ENCODE data around the gene PEPD.

Gene PEPD

DNA sequence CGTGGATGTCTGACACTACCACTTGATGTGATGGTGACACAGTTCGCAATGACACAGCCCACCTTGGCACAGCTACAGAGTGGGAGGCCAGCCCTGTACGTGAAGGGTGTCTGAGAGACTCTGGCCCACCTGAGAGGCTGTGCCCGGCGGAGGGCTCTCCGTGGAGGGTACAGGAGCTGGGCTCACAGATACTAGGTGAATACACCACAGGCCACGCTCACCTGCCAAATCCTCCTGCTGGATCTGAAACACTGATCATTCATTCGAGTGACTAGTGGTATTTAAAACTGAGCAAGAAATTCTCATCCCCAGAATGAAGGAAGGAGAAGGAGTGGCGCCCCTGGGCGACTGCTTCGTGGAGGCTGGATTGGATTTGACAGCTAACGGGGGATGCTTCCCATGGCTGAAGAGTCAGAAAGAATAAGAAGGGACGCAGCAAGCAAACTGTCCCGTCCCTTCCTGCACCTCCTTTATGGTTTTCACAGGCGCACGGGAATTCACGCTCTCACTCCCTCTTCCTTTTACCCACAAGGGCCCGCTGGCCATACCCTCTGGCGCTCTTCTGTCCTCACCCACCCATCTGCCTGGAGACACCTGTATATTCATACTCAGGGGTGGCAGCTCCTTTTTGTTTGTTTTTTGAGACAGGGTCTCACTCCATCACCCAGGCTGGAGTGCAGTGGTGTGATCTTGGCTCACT is 123.1 kb downstream of the PEPD start:
- no peak overlapping the region for H2AFZ ChIP-seq (ENCODE audit: low read depth, low read length)
- no peak overlapping the region for H3K4me3 ChIP-seq (ENCODE audit: low read length)
- H3K4me1 ChIP-seq (ENCODE audit: insufficient read depth, low read length) = peaks cover 3% of the 10 kb centered on the region
- H3K27me3 ChIP-seq (ENCODE audit: insufficient read depth, low read length) = no peaks in the 10 kb centered on the region
- no peaks in the 10 kb centered on the region for H3K36me3 ChIP-seq (ENCODE audit: insufficient read depth, low read length)
- no peaks in the 10 kb centered on the region for H3K9me3 ChIP-seq (ENCODE audit: low read length)

DNA sequence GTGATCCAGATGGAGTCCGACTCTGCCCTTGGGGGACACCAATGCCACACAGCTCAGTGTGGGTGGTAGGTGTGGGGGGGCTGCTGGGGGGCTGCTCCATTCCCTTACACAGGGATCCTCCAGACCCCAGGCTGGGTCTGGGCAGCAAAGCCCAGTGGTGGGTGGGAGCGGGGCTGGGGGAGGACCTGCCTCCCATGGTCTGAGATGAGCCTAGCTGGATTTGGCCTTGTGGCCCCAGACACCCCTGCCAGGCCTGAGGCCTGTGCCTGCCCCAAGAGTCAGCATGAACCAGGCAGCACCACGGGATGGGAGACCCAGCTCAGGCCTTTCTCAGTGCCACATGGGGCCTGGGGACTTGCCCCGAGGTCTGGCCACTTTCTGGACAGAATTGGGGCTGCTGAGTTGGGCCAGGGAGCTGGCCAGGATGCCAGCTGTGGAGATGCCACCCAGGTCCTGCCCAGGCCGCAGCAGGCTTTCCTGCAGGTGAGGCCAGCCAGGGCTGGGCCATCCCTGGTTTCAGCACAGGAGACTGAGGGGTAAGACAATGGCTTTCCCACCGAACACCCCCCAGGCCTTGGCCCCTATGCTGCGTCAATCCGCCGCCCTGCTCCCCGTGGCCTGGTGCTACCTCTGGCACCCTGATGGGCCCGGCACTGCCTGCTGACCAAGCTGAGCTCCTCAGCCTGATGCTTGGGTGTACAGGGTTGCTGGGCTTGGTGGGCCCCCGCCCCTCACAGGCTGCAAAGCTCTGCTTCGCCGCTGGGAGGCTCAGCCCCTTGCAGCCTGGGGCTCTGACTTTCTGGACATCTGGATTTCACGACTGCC is 123.8 kb downstream of the PEPD start:
- Histone ChIP-seq H3K4me1 (ENCODE audit: insufficient read depth, low read length) (peaks cover 3% of the 10 kb centered on the region), H3K4me3 (ENCODE audit: low read length) (no peak overlapping the region), H3K9me3 (ENCODE audit: low read length) (no peaks in the 10 kb centered on the region), H3K36me3 (ENCODE audit: insufficient read depth, low read length) (no peaks in the 10 kb centered on the region), H2AFZ (ENCODE audit: low read depth, low read length) (no peak overlapping the region), H3K27me3 (ENCODE audit: insufficient read depth, low read length) (no peaks in the 10 kb centered on the region)

GRCh38 chr19:33396701-33397535 is 124.7 kb downstream of the PEPD start:
- Histone ChIP-seq H3K36me3 (ENCODE audit: insufficient read depth, low read length) (no peaks in the 10 kb centered on the region), H3K4me3 (ENCODE audit: low read length) (no peak overlapping the region), H2AFZ (ENCODE audit: low read depth, low read length) (no peak overlapping the region), H3K4me1 (ENCODE audit: insufficient read depth, low read length) (peaks cover 3% of the 10 kb centered on the region), H3K27me3 (ENCODE audit: insufficient read depth, low read length) (no peaks in the 10 kb centered on the region), H3K9me3 (ENCODE audit: low read length) (no peaks in the 10 kb centered on the region)

DNA sequence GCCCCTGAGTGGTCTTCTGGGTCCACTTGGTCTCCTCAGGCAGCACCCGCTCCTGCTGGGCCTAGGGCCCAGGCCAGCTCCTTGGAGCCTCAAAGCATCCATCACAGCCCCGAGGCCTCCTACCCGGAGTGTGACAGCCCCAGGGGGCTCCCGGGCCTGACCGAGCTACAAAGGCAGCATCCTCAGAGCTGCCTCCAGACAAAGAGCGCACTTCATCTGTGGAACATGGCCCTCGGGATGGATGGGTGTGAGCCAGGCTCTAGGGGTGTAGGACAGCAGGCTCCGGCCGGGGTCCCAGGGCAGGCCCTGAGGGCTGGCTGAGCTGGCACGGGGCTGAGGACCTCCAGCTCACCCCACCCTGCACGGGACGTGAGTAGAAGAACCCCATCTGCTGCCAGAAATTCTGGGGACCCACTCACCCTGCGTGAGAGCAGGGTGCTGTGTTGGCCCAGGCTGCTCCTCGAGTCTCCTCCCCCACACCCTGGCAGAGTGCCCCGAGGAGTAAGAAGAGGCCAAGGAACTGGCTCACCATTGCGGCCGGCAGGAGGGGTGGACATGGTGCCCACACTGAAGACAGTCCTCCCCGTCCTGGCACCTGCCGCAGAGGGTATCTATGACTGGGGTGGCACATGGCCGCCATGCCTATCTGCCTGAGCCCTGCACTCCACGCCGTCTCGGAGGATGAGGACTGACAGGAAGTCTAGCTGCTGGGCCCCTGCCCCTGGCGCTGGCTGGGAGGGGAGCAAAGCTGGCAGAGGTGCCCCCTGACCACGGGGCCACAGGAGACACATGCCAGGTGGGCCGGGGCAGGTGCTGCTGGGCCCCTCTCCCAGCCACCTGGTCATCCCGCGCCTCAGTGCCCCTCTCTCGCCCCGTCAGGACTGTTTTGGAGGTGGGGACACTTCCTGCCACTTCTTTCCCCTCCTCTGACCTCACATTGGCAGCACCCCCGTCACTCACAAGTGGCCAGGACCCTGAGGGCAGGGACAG is 125.7 kb downstream of the PEPD start:
- H3K9me3 ChIP-seq (ENCODE audit: low read length) = no peaks in the 10 kb centered on the region
- H3K4me3 ChIP-seq (ENCODE audit: low read length) = no peak overlapping the region
- H3K36me3 ChIP-seq (ENCODE audit: insufficient read depth, low read length) = no peaks in the 10 kb centered on the region
- H3K4me1 ChIP-seq (ENCODE audit: insufficient read depth, low read length) = peaks cover 3% of the 10 kb centered on the region
- H3K27me3 ChIP-seq (ENCODE audit: insufficient read depth, low read length) = no peaks in the 10 kb centered on the region
- no peak overlapping the region for H2AFZ ChIP-seq (ENCODE audit: low read depth, low read length)

DNA sequence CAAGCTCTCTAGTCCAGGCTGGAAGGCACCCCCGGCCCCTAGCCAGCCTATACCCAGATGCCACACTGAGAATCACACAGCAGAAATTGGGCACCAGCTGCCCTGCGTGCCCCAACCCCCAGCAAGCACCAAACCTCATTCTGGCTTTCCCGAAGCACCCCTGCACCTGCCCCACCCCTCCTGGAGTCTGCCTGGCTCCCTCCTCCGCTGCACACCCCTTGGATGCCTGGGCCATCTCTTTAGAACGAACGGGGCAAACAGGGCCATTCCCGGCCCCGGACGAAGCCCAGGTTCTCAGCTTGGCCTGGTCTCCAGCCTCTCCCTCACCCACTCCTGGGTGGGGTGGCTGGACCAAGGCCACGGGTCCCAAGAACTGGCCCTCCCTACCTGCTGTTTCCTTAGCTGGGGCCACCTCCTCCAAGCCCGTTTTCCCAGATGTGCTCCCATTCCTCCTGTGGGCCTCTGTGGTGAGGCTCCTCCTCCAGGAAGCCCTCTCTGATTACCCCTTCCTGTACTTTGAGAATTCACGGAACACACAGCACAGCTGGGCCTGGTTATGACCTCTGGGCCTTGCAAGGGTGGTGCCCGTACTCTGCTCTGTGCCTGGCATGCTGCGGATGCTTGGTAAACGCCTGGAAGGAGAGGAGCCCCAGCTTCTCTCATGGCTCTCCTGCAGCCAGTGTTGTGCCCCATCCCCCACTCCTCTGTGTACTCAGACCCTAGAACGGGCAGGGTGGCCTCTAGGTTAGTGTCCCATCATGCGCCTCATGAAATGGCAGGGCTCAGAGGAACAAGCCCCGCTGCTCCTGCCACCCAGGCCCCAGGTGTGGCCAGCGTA is 126.6 kb downstream of the PEPD start:
- Histone ChIP-seq H3K4me3 (ENCODE audit: low read length) (no peak overlapping the region), H3K4me1 (ENCODE audit: insufficient read depth, low read length) (peaks cover 3% of the 10 kb centered on the region), H3K9me3 (ENCODE audit: low read length) (no peaks in the 10 kb centered on the region), H3K27me3 (ENCODE audit: insufficient read depth, low read length) (no peaks in the 10 kb centered on the region), H3K36me3 (ENCODE audit: insufficient read depth, low read length) (no peaks in the 10 kb centered on the region), H2AFZ (ENCODE audit: low read depth, low read length) (no peak overlapping the region)

DNA sequence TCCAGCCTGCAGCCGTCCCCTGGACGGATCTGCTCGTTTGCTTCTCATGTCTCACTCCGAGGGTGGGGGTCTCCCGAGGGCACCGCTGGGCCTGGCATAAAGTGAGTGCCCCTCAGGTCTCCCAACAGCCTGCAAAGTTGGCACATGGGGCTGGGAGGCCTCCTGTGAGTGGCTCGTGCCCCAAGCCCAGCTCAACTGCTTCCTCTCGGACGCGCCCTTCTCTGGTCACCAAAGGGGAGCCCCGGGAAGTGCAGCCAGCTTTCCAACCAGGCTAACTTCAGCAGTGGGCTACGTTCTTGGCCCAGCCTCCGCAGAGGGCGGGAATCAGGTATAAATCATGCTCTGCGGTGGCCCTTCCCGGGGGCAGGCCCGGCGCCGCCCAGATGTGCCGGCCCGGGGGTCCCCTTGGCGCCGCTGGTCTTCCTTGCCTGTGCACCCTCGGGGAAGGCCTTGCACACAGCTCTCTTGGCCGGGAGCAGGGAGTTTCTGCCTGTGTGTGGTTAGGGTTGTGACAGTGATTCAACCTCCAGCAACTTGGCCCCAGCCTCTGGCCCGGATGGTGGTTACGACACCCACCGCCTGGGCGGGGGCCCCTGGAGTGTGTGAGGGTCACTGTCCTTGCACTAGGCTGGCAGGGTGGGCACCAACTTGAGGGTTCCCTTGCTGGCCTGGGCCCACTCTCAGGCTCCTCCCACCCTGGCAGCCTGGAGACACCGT is 127.4 kb downstream of the PEPD start:
- no peaks in the 10 kb centered on the region for H3K27me3 ChIP-seq (ENCODE audit: insufficient read depth, low read length)
- H3K4me1 ChIP-seq (ENCODE audit: insufficient read depth, low read length) = peaks cover 3% of the 10 kb centered on the region
- H3K4me3 ChIP-seq (ENCODE audit: low read length) = no peak overlapping the region
- H2AFZ ChIP-seq (ENCODE audit: low read depth, low read length) = no peak overlapping the region
- no peaks in the 10 kb centered on the region for H3K9me3 ChIP-seq (ENCODE audit: low read length)
- no peaks in the 10 kb centered on the region for H3K36me3 ChIP-seq (ENCODE audit: insufficient read depth, low read length)

- Histone ChIP-seq H3K36me3 (ENCODE audit: insufficient read depth, low read length) (no peaks in the 10 kb centered on the region), H3K9me3 (ENCODE audit: low read length) (no peaks in the 10 kb centered on the region), H3K4me1 (ENCODE audit: insufficient read depth, low read length) (peaks cover 3% of the 10 kb centered on the region), H2AFZ (ENCODE audit: low read depth, low read length) (no peak overlapping the region), H3K27me3 (ENCODE audit: insufficient read depth, low read length) (no peaks in the 10 kb centered on the region), H3K4me3 (ENCODE audit: low read length) (no peak overlapping the region)
Measured at GRCh38 chr19:33393286-33394005, 128.1 kb downstream of the PEPD start.

DNA sequence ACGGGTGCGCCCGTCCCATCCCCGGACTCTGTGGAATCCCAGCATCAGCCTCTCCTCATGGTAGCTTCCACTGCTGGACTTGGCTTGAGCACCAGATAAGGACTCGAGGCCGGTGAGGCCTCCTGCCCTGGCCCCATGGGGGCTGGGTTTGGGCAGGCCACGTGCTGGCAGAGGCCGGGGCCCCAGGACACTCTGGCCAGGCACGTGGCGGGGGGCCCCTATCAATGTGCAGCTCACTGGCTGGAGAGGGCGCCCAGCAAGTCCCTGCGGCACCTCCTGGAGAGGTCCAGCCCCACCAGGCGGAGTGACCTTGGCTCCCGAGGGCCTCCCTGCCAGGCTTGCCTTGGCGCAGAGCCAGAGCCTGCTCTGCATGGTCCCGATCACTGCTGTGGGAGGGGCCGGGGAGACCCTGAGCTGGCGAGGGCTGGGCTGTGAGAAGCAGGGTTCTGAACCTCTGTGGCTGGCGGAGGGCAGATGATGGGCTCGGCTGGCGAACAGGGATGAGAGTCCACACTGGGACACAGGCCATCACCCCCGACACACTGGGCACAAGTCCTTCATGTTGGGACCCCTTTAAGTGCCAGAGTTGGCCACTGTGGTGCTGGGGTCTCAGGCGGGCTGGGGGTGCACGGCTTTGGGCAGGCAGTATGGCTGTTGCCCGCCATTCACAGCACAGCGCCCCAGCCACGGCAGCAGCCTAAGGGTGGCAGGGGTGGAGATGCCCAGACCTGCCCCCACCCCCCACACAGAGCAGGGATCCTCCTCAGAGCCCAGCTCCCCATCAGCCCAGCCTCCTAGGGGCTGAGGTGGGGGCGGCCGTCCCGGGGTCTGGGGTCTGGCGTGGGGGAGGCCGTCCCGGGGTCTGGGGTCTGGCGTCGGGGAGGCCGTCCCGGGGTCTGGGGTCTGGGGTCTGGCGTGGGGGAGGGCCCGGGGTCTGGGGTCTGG is 129.0 kb downstream of the PEPD start:
- H3K4me1 ChIP-seq (ENCODE audit: insufficient read depth, low read length) = peaks cover 3% of the 10 kb centered on the region
- H2AFZ ChIP-seq (ENCODE audit: low read depth, low read length) = no peak overlapping the region
- H3K27me3 ChIP-seq (ENCODE audit: insufficient read depth, low read length) = no peaks in the 10 kb centered on the region
- H3K4me3 ChIP-seq (ENCODE audit: low read length) = no peak overlapping the region
- H3K9me3 ChIP-seq (ENCODE audit: low read length) = no peaks in the 10 kb centered on the region
- no peaks in the 10 kb centered on the region for H3K36me3 ChIP-seq (ENCODE audit: insufficient read depth, low read length)

DNA sequence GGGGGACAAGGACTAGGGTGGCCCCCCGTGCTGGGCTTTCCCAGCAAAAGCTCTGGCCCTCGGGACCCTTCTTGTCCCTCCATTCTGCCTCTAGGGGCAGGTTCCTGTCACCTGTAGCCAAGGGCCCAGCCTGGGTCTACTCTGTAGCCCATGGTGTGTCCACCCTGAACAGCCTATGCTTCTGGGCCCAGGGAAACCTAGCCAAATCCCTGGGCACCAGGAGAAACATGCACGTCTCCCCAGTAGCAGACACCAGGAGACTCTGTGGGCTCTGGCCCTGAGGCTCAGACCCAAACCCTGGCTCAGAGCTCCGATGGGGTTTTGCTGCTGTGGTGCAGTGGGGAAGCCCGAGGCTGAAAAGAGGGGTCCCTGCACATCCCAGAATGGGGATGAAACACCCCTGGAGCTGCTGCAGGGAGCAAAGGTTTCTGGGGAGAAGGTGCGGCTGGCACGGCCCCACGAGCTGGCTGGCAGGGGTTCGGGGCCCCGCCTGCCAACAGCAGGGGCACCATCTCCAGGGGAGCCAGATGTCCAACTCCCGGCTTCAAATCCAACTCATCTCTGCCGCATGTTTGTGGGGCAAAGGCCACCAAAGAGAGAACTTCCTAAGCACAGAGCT is 129.9 kb downstream of the PEPD start:
- Histone ChIP-seq H3K4me1 (ENCODE audit: insufficient read depth, low read length) (no peaks in the 10 kb centered on the region), H2AFZ (ENCODE audit: low read depth, low read length) (no peak overlapping the region), H3K4me3 (ENCODE audit: low read length) (no peak overlapping the region), H3K27me3 (ENCODE audit: insufficient read depth, low read length) (no peaks in the 10 kb centered on the region), H3K36me3 (ENCODE audit: insufficient read depth, low read length) (no peaks in the 10 kb centered on the region), H3K9me3 (ENCODE audit: low read length) (no peaks in the 10 kb centered on the region)

All from neuron (in vitro differentiated cells).